GM06990 (cell line): ENCODE results near the gene METRNL.

Experiments
- DNase-seq: peaks from one replicate; pipeline ENCODE4 v3.0.0-alpha.2; 2011; ENCODE audit not compliant: insufficient read length; ENCODE audit errors: extremely low read depth
- H3K27me3 ChIP-seq: replicated peaks from 2 replicates; pipeline ENCODE4 v1.6.0; 2011; ENCODE audit warnings: low read length; ENCODE audit not compliant: control insufficient read depth, insufficient read depth
- H3K36me3 ChIP-seq: 2 replicates; pipeline ENCODE4 v1.5.1; 2011; ENCODE audit warnings: low read length; ENCODE audit not compliant: control insufficient read depth, insufficient read depth
- H3K4me3 ChIP-seq: replicated peaks from 2 replicates; pipeline ENCODE4 v1.5.1; 2011; ENCODE audit warnings: low read depth, mild to moderate bottlenecking, control low read depth, low read length
- CTCF ChIP-seq: IDR thresholded peaks from 2 replicates; pipeline ENCODE4 v1.5.1; 2011; ENCODE audit warnings: low read length, control low read depth, mild to moderate bottlenecking, inconsistent platforms; ENCODE audit not compliant: insufficient read depth, poor library complexity, severe bottlenecking

The METRNL gene

GRCh38 chr17:83127431-83128160 is 48.2 kb downstream of the METRNL start:
- no peak for DNase-seq
- Histone ChIP-seq H3K4me3 (no peak overlapping the region), H3K36me3 (no peaks in the 10 kb centered on the region), H3K27me3 (peaks cover 3% of the 10 kb centered on the region)
- no peak for TF ChIP-seq CTCF

- DNase-seq = no peak
- no peak overlapping the region for H3K4me3 ChIP-seq
- H3K36me3 ChIP-seq = no peaks in the 10 kb centered on the region
- TF ChIP-seq CTCF = no peak
- peaks cover 3% of the 10 kb centered on the region for H3K27me3 ChIP-seq
Observed at GRCh38 chr17:83128306-83129240, 49.2 kb downstream of the METRNL start.

GRCh38 chr17:83129676-83130075 is 50.3 kb downstream of the METRNL start:
- TF ChIP-seq CTCF = no peak
- Histone ChIP-seq H3K27me3 (peaks cover 3% of the 10 kb centered on the region), H3K36me3 (no peaks in the 10 kb centered on the region), H3K4me3 (no peak overlapping the region)
- DNase-seq = no peak

- TF ChIP-seq CTCF = no peak
- Histone ChIP-seq H3K36me3 (no peaks in the 10 kb centered on the region), H3K27me3 (peaks cover 1% of the 10 kb centered on the region), H3K4me3 (no peak overlapping the region)
- DNase-seq = no peak
Observed at GRCh38 chr17:83131401-83132011, 52.1 kb downstream of the METRNL start.

- H3K27me3 ChIP-seq = peaks cover 2% of the 10 kb centered on the region
Observed at GRCh38 chr17:83132251-83133081, 53.1 kb downstream of the METRNL start.

More at GRCh38 chr17:83132251-83133081, 53.1 kb downstream of the METRNL start:
- H3K4me3 ChIP-seq = no peak overlapping the region
- DNase-seq = no peak
- no peaks in the 10 kb centered on the region for H3K36me3 ChIP-seq
- no peak for TF ChIP-seq CTCF
